Measurements from ENCODE around the gene LARP4.

Gene LARP4

GRCh38 chr12:50529345-50529744 is 128.7 kb downstream of the LARP4 start:
- no peak overlapping the region for H3K4me3 ChIP-seq (ENCODE audit: low read depth, low read length)
- H3K9me3 ChIP-seq (ENCODE audit: control insufficient read depth, insufficient read depth, low read depth, low read length) = no peaks in the 10 kb centered on the region
- H3K27me3 ChIP-seq (ENCODE audit: control insufficient read depth, insufficient read depth, low read length) = no peaks in the 10 kb centered on the region
- H3K27ac ChIP-seq (ENCODE audit: low read depth, low read length) = no peak overlapping the region
- H3K4me1 ChIP-seq (ENCODE audit: control insufficient read depth, insufficient read depth, low read length) = peaks cover 21% of the 10 kb centered on the region; the same call in 1 of the 2 replicates
- no peak overlapping the region for H3K9ac ChIP-seq (ENCODE audit: low read length)
- no peaks in the 10 kb centered on the region for H3K36me3 ChIP-seq (ENCODE audit: control insufficient read depth, insufficient read depth, low read length)

Data from HUES6 (cell line).